Measurements from ENCODE around the gene ZNF511.
A peak's percentile ranks its signal among the peaks of the same experiment; 100 is the strongest.

The ZNF511 gene

GRCh38 chr10:133274751-133275683 is 33.7 kb upstream of the ZNF511 start:
- DNase-seq (ENCODE audit: low spot score), result peak; percentile 75

GRCh38 chr10:133275684-133276092 is 33.0 kb upstream of the ZNF511 start:
- peak; percentile 63 for DNase-seq (ENCODE audit: low spot score)

GRCh38 chr10:133276100-133276434 is 32.6 kb upstream of the ZNF511 start:
- no peak for DNase-seq (ENCODE audit: low spot score)

GRCh38 chr10:133276435-133277201 is 32.1 kb upstream of the ZNF511 start, which contains the start of gene ADAM8:
TSS of gene ADAM8 (minus strand) at chr10:133276868. CDS start at chr10:133276817, 51 bp downstream.
- DNase-seq (ENCODE audit: low spot score), result peak; percentile 92

GRCh38 chr10:133277277-133277992 is 31.3 kb upstream of the ZNF511 start:
- no peak for DNase-seq (ENCODE audit: low spot score)

GRCh38 chr10:133277993-133278576 is 30.6 kb upstream of the ZNF511 start:
- no peak for DNase-seq (ENCODE audit: low spot score)

GRCh38 chr10:133278577-133279265 is 30.0 kb upstream of the ZNF511 start:
- DNase-seq (ENCODE audit: low spot score), result peak; percentile 36

GRCh38 chr10:133279326-133280226 is 29.1 kb upstream of the ZNF511 start:
- no peak for DNase-seq (ENCODE audit: low spot score)

GRCh38 chr10:133280391-133281059 is 28.2 kb upstream of the ZNF511 start:
- DNase-seq (ENCODE audit: low spot score), result no peak

GRCh38 chr10:133281084-133281483 is 27.6 kb upstream of the ZNF511 start:
- DNase-seq (ENCODE audit: low spot score), result no peak

GRCh38 chr10:133281628-133282372 is 26.9 kb upstream of the ZNF511 start:
- DNase-seq (ENCODE audit: low spot score), result no peak

GRCh38 chr10:133282846-133283390 is 25.8 kb upstream of the ZNF511 start:
- no peak for DNase-seq (ENCODE audit: low spot score)

- no peak for DNase-seq (ENCODE audit: low spot score)
Measured at GRCh38 chr10:133283931-133284330, 24.8 kb upstream of the ZNF511 start.

- DNase-seq (ENCODE audit: low spot score), result no peak
Measured at GRCh38 chr10:133285217-133285616, 23.5 kb upstream of the ZNF511 start.

GRCh38 chr10:133286366-133286765 is 22.3 kb upstream of the ZNF511 start:
- no peak for DNase-seq (ENCODE audit: low spot score)

GRCh38 chr10:133287832-133288500 is 20.7 kb upstream of the ZNF511 start:
- no peak for DNase-seq (ENCODE audit: low spot score)

GRCh38 chr10:133289761-133290160 is 19.0 kb upstream of the ZNF511 start:
- no peak for DNase-seq (ENCODE audit: low spot score)
